CD4-positive, alpha-beta T cell treated with Interleukin-17A for 4 hours (primary cell): ENCODE measurements around the gene SORBS1.
"Not testable (repeated sequence)": the region's sequence is repeated elsewhere in the genome, so short reads cannot be mapped to it uniquely, and the experiment has no call there.

Experiments used
- DNase-seq: peaks from one replicate; pipeline ENCODE4 v3.0.0-alpha.2; 2020; ENCODE audit warnings: mixed read lengths

Gene SORBS1

DNA sequence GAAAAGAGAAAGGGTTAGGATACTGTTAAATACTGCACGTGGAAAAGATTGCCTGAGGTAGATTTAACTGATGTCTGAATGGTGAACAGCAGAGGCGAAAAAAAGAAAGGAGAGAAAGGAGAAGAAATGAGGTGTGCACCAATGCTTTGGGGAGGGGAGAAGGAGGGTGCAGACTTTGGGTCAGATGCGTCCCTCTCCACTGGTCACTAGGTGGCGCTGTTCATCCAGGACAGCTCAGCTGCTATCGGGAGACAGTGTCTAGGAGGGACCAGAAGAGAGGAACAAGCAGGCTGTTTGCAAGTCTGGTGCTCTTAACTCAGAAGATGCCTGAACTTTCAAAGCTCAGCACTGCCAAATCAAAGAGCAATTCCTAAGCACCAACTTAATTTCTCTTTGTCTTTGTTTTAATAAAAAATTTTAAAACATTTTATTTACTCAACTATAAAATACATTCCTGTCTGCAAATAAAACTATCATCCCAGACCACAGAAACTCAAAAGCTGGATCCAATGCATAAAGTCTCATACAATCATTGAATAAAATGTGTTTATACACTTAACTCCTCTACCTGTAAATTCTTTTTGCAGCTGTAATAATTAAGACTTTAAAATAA lies 186.5 kb downstream of the SORBS1 start:
- DNase-seq = peak; percentile 53

GRCh38 chr10:95373660-95374059 lies 187.5 kb downstream of the SORBS1 start:
- no peak for DNase-seq

DNA sequence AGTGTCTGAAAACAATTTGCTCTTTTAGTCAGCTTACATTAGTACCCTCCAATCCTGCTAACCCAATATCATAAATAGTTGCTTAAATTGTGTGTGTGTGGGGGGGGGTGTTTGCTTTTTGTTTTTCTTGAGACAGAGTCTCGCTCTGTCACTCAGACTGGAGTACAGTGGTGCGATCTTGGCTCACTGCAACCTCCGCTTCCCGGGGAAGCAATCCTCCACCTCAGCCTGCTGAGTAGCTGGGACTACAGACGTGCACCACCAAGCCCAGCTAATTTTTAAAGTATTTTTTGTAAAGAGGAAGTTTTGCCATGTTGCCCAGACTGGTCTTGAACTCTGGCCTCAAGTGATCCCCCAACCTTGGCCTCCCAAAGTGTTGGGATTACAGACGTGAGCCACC lies 196.8 kb downstream of the SORBS1 start:
- DNase-seq = no peak

GRCh38 chr10:95363303-95363912 lies 197.8 kb downstream of the SORBS1 start:
- peak; percentile 49 for DNase-seq

DNA sequence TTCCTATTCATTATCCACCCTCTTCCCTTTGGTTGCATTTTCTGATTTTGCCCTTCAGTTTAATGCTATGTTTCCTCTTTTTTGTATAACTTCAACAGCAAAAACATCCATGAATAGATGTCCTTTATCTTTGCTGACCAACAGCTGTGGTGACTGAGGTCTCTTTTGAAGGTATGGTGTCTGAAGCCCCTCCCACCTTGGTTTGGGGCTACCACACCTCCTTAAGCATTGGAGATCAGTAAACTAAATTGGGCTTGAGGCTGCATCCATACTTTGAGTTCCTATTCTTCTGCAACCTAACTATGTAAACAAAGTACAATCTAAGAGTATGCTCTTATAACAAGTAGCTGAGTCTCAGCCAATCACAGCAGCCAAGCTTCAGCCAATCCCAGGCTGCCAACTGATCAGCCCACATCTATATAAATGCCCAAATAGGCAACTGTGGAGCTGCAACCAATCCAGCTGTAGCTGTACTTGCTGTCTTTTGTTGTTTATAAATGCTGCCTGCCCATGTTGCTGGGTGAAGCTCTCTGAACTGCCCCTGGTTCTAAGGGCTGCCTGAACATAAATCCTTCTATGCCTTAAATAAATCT lies 201.0 kb downstream of the SORBS1 start:
- no peak for DNase-seq

GRCh38 chr10:95359466-95359865 lies 201.7 kb downstream of the SORBS1 start:
- no peak for DNase-seq

- DNase-seq = no peak
These were observed 204.8 kb downstream of the SORBS1 start for GRCh38 chr10:95356190-95356955.

DNA sequence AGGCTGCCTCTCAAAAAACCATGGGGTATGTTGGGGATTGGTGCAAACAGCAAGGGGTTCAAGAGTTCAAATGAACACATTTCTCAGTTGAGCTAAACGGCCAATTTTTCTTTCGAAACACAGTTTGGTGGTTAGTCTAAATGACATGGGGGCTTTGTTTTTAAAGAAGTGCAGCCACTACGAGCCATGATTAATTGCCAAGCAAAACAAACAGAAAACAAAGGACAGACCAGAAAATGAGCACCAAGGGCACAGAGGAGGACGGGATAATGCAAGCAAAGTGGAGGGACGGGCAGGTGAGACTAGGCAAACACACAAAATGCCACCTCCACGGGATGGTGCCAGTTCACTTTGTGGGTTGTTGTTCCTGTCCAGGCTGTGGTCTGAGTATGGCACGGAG lies 205.9 kb downstream of the SORBS1 start:
- no peak for DNase-seq

DNA sequence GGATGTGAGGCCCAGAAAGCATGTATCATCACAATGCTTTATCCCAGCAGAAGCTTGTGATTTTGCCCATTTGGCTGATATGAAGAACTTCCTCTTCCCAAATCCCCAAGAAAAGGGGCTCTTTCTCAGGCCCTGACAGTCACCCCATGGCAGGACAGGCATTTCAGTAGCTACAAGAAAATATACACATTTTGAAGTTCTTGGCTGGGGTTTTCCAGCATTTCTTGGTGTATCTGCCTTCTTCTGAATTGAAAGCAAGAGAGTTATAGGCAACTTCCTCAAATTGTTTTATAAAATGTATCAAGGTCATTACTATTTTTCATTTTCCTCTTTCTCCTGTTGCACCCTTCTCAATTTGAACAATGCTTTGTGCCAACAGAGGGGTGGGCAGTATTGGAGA lies 207.1 kb downstream of the SORBS1 start:
- no peak for DNase-seq

GRCh38 chr10:95353123-95353522 lies 208.0 kb downstream of the SORBS1 start:
- no peak for DNase-seq

DNA sequence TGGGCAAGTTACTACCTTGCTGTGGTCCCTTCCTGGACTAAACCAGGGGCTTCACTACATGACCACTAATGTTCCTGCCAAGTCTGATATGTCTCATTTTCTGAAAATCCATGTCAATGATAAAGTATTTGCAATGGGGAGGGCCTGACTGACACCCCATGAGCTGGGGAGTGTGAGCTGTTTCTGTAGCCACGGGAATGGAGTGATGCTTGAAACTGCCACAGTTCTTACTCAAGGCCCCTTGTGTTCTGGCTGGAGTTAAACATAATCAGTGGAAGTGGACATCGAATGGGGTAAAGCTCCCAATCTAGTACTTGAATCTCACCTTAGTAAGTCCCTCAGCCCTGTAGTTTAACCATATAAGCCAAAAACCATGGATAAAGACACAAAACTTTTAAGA lies 208.5 kb downstream of the SORBS1 start:
- DNase-seq = no peak

GRCh38 chr10:95350830-95351228 lies 210.3 kb downstream of the SORBS1 start:
- DNase-seq = no peak

DNA sequence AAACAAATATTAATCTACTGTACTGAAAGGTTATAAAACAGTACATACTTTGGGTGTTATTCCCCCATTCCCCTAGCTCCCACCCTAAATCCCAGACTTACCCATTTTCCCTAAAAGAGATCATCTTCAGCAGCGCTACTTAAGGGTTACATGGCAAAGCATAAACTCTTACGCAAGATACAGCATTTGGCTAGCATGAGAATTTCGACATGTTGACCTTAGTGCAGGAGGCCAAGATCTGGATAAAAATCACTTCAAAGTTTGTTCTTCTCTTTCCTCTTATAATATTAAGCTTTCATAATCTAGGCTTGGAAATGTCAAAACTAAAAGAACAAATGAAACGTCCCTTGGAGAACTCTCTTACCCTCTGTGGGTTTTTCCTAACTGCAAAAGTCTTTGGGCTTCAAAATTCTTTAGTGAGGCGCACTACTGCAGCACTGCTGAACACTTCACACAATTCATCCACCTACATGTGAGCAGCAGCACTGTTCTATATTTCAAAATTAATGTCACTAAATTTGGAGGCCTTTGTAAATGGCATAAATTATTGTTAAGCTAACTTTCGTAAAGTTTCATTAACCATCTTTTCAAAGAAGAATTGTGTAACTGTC lies 210.8 kb downstream of the SORBS1 start:
- no peak for DNase-seq

DNA sequence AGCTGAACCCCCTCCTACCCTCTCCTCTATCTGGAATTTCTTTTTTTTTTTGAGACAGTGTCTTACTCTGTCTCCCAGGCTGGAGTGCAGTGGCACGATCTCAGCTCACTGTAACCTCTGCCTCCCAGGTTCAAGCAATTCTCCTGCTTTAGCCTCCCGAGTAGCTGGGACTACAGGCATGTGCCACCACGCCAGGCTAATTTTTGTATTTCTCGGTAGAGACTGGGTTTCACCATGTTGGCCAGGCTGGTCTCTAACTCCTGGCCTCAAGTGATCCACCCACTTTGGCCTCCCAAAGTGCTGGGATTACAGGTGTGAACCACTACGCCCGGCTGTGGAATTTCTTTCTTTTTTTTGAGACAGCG lies 213.8 kb downstream of the SORBS1 start:
- not testable (repeated sequence) for DNase-seq

DNA sequence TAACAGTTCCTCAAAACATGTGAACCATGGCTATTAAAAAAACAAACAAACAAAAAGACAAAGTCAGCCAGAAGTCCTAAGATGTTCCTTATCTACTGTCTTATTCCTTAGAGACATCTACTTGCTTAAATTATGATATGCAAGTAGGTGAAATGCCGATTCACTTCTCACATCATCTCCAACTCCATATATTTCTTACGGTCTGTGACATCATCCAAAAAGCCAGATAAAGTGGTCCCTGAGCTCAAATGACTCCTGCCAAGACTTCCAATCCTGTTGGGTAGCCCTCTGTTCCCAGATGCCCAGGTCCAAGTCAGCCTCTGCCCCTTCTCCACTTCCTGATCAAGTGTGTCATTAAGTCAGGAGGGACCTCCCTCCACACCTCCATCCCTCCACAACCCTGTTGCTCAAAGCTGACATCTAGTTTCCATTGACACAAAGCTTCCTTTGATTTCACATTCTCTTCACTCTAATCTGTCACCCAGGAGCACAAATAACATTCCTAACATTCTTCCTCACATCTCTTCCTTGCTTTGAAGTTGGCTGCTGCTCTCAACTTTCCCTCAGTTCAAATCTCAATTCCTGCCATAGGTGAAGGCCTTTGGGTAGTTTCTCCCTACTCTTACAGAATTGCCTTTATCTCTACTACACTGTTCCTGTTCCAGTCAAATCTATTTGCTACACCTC lies 214.3 kb downstream of the SORBS1 start:
- DNase-seq = no peak

- DNase-seq = no peak
These were observed 217.6 kb downstream of the SORBS1 start for GRCh38 chr10:95343573-95343972.

GRCh38 chr10:95341716-95342130 lies 219.4 kb downstream of the SORBS1 start:
- no peak for DNase-seq

- no peak for DNase-seq
These were observed 221.3 kb downstream of the SORBS1 start for GRCh38 chr10:95339863-95340262.

- DNase-seq = no peak
These were observed 223.6 kb downstream of the SORBS1 start for GRCh38 chr10:95337423-95338160.

DNA sequence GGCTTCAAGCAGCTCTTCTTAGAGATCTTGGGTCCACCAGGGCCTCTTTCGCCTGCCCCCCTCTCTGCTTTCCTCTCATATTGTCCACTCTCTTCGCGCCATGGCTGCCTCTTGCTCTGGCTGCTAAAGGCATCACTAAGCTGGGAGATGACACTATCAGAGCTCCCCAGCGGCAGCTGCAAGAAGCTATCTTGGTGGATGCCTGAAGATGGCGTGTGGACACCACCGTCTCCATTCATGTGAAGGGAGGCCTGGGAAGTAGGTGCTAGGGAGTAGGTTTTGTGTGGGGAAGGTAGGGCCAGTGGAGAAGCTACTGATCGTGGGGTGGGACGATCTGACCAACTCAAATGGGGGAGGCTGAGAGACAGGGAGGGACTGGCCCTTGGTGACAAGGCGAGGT lies 224.5 kb downstream of the SORBS1 start:
- DNase-seq = no peak

- no peak for DNase-seq
These were observed 225.1 kb downstream of the SORBS1 start for GRCh38 chr10:95335933-95336699.
